HEK293 (cell line): ENCODE measurements around the gene KLHL40.

Source experiments
- CTCF ChIA-PET: fragments of 350-600 bp; formaldehyde crosslinking; extraction: SDS; loops from one replicate; lab custom pipeline; 2021; ENCODE audit warnings: antibody characterized with exemption; lab: Yijun Ruan, JAX
- POLR2A ChIA-PET: fragments of 300-600 bp; formaldehyde crosslinking; extraction: SDS; loops from one replicate; lab custom pipeline; 2020; ENCODE audit warnings: antibody characterized with exemption, inconsistent platforms; lab: Yijun Ruan, JAX
- H3K27ac ChIP-seq: fragments of 200-500 bp; sonication (Bioruptor generic); 2 replicates; pipeline ENCODE4 v1.5.1; 2014; ENCODE audit warnings: low read depth, low read length, control low read depth, inconsistent platforms; ENCODE audit errors: extremely low read depth
- H3K36me3 ChIP-seq, 2 experiments: fragments of 200-500 bp in 1 of 2; sonication (Bioruptor generic) in 1 of 2; 1 replicate in 1 of 2; 2 replicates in 1 of 2; pipeline ENCODE4 v1.5.1; 2014 to 2017; ENCODE audit warnings: inconsistent platforms in 2 of 2, low read length in 2 of 2; ENCODE audit not compliant: control insufficient read depth in 2 of 2, insufficient read depth in 1 of 2
- H3K4me1 ChIP-seq: fragments of 200-500 bp; sonication (Bioruptor generic); 2 replicates; pipeline ENCODE4 v1.5.1; 2014; ENCODE audit warnings: mild to moderate bottlenecking, low read length, inconsistent platforms; ENCODE audit not compliant: control insufficient read depth, insufficient read depth
- H3K4me3 ChIP-seq: 2 replicates; pipeline ENCODE4 v1.5.1; 2011; ENCODE audit warnings: low read depth, mild to moderate bottlenecking, control low read depth, low read length, moderate library complexity
- H3K9me3 ChIP-seq: fragments of 200-500 bp; sonication (Bioruptor generic); 2 replicates; pipeline ENCODE4 v1.5.1; 2014; ENCODE audit warnings: low read depth, low read length, inconsistent platforms; ENCODE audit not compliant: control insufficient read depth, insufficient read depth
- EGR2 ChIP-seq: fragments of 450-650 bp; formaldehyde crosslinking; IDR thresholded peaks from 2 replicates; pipeline ENCODE4 v1.5.1; 2016; ENCODE audit warnings: low read depth, missing biosample characterization, missing genetic modification characterization
- IKZF3 ChIP-seq: fragments of 450-650 bp; IDR thresholded peaks from 2 replicates; pipeline ENCODE4 v1.5.0; 2018; ENCODE audit warnings: missing biosample characterization, mild to moderate bottlenecking, missing genetic modification characterization, moderate library complexity
- OSR2 ChIP-seq: fragments of 450-650 bp; formaldehyde crosslinking; IDR thresholded peaks from 2 replicates; pipeline ENCODE4 v1.5.1; 2016; ENCODE audit warnings: missing biosample characterization, missing genetic modification characterization
- ZBTB48 ChIP-seq: fragments of 450-650 bp; formaldehyde crosslinking; IDR thresholded peaks from 2 replicates; pipeline ENCODE4 v1.5.1; 2016; ENCODE audit warnings: missing biosample characterization, missing genetic modification characterization
- ZFHX2 ChIP-seq: fragments of 450-650 bp; formaldehyde crosslinking; conservative IDR thresholded peaks from 2 replicates; pipeline ENCODE4 v1.5.1; 2016; ENCODE audit warnings: missing biosample characterization, missing genetic modification characterization
- ZNF223 ChIP-seq: fragments of 450-650 bp; formaldehyde crosslinking; IDR thresholded peaks from 2 replicates; pipeline ENCODE4 v1.5.1; 2016; ENCODE audit warnings: missing biosample characterization, missing genetic modification characterization
- ZNF324 ChIP-seq: fragments of 450-650 bp; formaldehyde crosslinking; IDR thresholded peaks from 2 replicates; pipeline ENCODE4 v1.5.1; 2016; ENCODE audit warnings: missing biosample characterization, missing genetic modification characterization
- ZNF501 ChIP-seq: fragments of 450-650 bp; formaldehyde crosslinking; IDR thresholded peaks from 2 replicates; pipeline ENCODE4 v1.5.1; 2016; ENCODE audit warnings: missing biosample characterization, missing genetic modification characterization
- ZNF521 ChIP-seq: fragments of 450-650 bp; formaldehyde crosslinking; IDR thresholded peaks from 2 replicates; pipeline ENCODE4 v1.5.1; 2017; ENCODE audit warnings: missing biosample characterization, mild to moderate bottlenecking, missing genetic modification characterization
- ZNF561 ChIP-seq: fragments of 450-650 bp; IDR thresholded peaks from 2 replicates; pipeline ENCODE4 v1.5.1; 2018; ENCODE audit warnings: missing biosample characterization, missing genetic modification characterization, borderline replicate concordance
- ZNF571 ChIP-seq: fragments of 450-650 bp; formaldehyde crosslinking; IDR thresholded peaks from 2 replicates; pipeline ENCODE4 v1.5.0; 2017; ENCODE audit warnings: missing biosample characterization, missing genetic modification characterization
- ZNF76 ChIP-seq: fragments of 450-650 bp; formaldehyde crosslinking; IDR thresholded peaks from 2 replicates; pipeline ENCODE4; 2016; ENCODE audit warnings: low read depth, missing biosample characterization, missing genetic modification characterization, borderline replicate concordance
- TF ChIP-seq, protein P1 (sequence below): fragments of 450-650 bp; formaldehyde crosslinking; IDR thresholded peaks from 2 replicates; pipeline ENCODE4 v1.5.1; 2016; ENCODE audit warnings: missing biosample characterization, missing genetic modification characterization
- TF ChIP-seq, protein P2 (sequence below): fragments of 450-650 bp; formaldehyde crosslinking; IDR thresholded peaks from 2 replicates; pipeline ENCODE4 v1.5.1; 2016; ENCODE audit warnings: missing biosample characterization, missing genetic modification characterization
- TF ChIP-seq, protein P3 (sequence below): fragments of 450-650 bp; formaldehyde crosslinking; IDR thresholded peaks from 2 replicates; pipeline ENCODE4 v1.5.1; 2016; ENCODE audit warnings: missing biosample characterization, missing genetic modification characterization

Gene KLHL40

DNA sequence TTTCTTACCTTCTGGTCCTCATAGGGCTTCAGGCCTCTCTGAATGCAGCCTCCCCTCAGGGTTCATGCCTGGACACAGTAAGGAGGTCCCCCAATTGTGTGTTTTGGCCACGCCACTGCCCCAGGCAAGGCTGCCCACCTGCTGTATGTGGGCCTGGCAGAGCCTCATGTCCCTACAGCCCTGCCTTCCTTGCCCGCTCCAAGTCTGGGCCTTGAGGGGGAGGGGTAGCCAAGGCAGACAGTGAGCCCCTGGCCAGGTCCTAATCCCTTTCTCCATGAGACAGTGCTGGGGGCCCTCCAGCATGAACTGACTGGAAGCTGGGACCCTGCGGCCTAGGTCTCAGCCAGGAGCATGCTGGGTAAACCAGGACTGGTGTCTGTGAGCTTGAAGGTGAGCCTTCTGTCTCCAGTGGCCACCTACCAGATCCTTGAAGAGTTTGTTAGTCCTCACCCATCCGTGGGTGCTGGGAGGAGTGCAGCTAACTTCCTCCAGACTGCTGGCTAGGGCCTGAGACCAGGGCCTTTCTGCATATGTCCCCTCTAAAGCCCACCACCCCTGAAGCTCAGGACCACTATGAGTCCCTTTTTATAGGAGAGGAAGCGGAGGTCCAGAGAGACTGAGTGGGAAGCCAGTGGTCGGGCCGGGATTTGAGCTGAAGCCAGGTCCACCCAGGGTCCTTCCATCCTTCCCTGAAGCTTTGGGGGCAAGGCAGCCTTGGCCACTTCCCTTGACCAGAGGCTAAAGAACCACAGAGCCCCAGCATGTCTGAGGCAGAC, 23.1 kb upstream of the KLHL40 start:
- Histone ChIP-seq H3K27ac (no peak overlapping the region), H3K4me3 (no peak overlapping the region), H3K36me3 (peaks cover 0 to 56% of the 10 kb centered on the region in 2 experiments; a peak in 1 of 3 replicates), H3K9me3 (no peaks in the 10 kb centered on the region), H3K4me1 (no peaks in the 10 kb centered on the region)
- POLR2A ChIA-PET, result no interaction called here
- CTCF ChIA-PET, result no interaction called here
- TF ChIP-seq ZNF76 (tag by site-specific recombination) (no peak), IKZF3 (tag by site-specific recombination) (no peak)
- TF ChIP-seq, protein P1, sequence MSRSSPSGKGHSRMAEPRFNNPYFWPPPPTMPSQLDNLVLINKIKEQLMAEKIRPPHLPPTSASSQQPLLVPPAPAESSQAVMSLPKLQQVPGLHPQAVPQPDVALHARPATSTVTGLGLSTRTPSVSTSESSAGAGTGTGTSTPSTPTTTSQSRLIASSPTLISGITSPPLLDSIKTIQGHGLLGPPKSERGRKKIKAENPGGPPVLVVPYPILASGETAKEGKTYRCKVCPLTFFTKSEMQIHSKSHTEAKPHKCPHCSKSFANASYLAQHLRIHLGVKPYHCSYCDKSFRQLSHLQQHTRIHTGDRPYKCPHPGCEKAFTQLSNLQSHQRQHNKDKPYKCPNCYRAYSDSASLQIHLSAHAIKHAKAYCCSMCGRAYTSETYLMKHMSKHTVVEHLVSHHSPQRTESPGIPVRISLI (tag by site-specific recombination), result no peak

DNA sequence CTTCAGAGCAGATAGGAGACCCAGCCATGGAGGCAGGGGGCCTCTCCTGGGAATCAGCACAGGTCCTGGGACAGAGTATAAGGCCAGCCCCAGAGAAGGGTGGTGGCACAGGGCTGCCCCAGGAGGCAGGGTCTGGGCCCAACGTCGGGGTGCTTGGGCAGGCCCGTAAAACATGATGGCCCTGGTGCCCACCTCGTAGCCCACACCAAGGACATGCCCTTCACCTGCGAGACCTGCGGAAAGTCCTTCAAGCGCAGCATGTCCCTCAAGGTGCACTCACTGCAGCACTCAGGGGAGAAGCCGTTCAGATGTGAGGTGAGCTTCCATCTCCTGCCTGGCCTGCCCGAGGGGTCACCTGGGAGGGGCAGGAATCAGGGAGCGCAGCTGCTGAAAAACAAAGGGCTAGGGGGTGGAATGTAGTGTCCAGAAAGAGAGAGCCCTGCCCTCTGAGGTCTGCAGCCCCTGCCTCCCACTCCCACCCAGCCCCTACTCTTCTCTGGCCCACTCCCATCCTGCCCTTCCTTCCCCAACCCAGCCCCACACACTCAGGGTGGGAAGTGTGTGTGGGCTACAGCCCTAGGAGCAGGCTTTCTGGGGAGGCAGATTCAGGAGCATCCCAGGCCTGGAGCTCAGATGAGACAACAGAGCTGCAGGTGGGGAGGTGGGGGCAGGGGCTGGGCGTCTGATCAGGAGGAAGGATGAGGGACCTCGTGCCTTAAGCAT, 22.4 kb upstream of the KLHL40 start:
- CTCF ChIA-PET, result interaction anchor here (0.6 kb wide), 1 partner anchor 124 kb away, joined by 5 read pairs; no protein-coding TSS in a partner anchor
- H3K4me1 ChIP-seq, result no peaks in the 10 kb centered on the region
- H3K27ac ChIP-seq, result no peak overlapping the region
- TF ChIP-seq ZNF324 (tag by site-specific recombination) (no peak), EGR2 (tag by site-specific recombination) (peak; percentile 43; the same call in 1 of the 2 replicates), ZFHX2 (peak; percentile 21; the same call in 1 of the 2 replicates)
- peaks cover 0 to 49% of the 10 kb centered on the region in 2 experiments; a peak in 1 of 3 replicates for H3K36me3 ChIP-seq
- H3K9me3 ChIP-seq, result no peaks in the 10 kb centered on the region
- POLR2A ChIA-PET, result interaction anchor here (1.0 kb wide), 1 partner anchor 10 kb away, joined by 3 read pairs; no protein-coding TSS in a partner anchor
- H3K4me3 ChIP-seq, result no peak overlapping the region

DNA sequence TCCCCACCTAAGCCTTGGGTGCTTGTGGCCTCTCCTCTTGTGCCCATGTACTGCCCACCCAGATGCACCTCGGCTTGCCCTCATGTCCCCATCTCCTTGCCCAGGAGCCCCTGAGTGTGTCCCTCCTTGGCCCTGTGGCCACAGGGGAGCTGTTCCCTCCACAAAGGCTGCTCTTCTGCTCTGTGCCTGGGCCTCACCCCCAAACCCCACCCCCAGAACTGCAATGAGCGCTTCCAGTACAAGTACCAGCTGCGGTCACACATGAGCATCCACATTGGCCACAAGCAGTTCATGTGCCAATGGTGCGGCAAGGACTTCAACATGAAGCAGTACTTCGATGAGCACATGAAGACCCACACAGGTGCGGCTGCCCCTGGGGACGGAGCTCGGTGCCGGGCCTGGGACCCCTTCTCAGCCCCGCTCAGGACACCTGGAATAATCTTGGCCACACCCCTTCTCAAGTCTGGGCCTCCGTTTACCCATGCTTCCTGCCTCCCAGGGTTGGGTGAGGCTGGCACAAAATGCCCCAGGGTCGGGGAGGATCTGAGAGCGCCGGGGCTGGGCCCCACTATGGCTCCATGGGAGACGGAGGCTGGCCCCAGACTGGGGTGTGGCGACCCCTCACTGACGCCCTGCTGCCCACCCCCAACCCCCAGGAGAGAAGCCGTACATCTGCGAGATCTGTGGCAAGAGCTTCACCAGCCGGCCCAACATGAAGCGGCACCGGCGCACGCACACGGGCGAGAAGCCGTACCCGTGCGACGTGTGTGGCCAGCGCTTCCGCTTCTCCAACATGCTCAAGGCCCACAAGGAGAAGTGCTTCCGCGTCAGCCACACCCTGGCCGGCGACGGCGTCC, 21.5 kb upstream of the KLHL40 start:
- H3K9me3 ChIP-seq, result no peaks in the 10 kb centered on the region
- H3K27ac ChIP-seq, result no peak overlapping the region
- peaks cover 0 to 40% of the 10 kb centered on the region in 2 experiments; a peak in 1 of 3 replicates for H3K36me3 ChIP-seq
- TF ChIP-seq IKZF3 (tag by site-specific recombination), result no peak
- TF ChIP-seq, protein P2, sequence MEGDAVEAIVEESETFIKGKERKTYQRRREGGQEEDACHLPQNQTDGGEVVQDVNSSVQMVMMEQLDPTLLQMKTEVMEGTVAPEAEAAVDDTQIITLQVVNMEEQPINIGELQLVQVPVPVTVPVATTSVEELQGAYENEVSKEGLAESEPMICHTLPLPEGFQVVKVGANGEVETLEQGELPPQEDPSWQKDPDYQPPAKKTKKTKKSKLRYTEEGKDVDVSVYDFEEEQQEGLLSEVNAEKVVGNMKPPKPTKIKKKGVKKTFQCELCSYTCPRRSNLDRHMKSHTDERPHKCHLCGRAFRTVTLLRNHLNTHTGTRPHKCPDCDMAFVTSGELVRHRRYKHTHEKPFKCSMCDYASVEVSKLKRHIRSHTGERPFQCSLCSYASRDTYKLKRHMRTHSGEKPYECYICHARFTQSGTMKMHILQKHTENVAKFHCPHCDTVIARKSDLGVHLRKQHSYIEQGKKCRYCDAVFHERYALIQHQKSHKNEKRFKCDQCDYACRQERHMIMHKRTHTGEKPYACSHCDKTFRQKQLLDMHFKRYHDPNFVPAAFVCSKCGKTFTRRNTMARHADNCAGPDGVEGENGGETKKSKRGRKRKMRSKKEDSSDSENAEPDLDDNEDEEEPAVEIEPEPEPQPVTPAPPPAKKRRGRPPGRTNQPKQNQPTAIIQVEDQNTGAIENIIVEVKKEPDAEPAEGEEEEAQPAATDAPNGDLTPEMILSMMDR (tag by site-specific recombination), result no peak
- TF ChIP-seq, protein P3, sequence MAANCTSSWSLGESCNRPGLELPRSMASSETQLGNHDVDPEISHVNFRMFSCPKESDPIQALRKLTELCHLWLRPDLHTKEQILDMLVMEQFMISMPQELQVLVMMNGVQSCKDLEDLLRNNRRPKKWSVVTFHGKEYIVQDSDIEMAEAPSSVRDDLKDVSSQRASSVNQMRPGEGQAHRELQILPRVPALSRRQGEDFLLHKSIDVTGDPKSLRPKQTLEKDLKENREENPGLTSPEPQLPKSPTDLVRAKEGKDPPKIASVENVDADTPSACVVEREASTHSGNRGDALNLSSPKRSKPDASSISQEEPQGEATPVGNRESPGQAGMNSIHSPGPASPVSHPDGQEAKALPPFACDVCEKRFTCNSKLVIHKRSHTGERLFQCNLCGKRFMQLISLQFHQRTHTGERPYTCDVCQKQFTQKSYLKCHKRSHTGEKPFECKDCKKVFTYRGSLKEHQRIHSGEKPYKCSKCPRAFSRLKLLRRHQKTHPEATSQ, result no peak
- no peak for TF ChIP-seq ZNF521
- TF ChIP-seq ZNF223 (tag by site-specific recombination), result no peak
- no peak for TF ChIP-seq ZNF571 (tag by site-specific recombination)
- no peak for TF ChIP-seq OSR2 (tag by site-specific recombination)
- no peak for TF ChIP-seq ZBTB48 (tag by site-specific recombination)
- TF ChIP-seq ZNF561 (tag by site-specific recombination), result no peak
- TF ChIP-seq ZNF501 (tag by site-specific recombination), result no peak
- ChIA-PET POLR2A (interaction anchor here (1.0 kb wide), 1 partner anchor 11 kb away, joined by 3 read pairs; no protein-coding TSS in a partner anchor), CTCF (interaction anchor here (0.6 kb wide), 2 partner anchors 21 to 125 kb away, joined by 5 read pairs; no protein-coding TSS in a partner anchor)
- no peak overlapping the region for H3K4me3 ChIP-seq
- no peaks in the 10 kb centered on the region for H3K4me1 ChIP-seq
